K562 (cell line): Measurements from ENCODE around the gene ZNF74. TPM values are rescaled to one million over a fixed set of nuclear protein-coding genes. Genes with fewer than 3 reads are reported as not detected.
A peak's percentile ranks its signal among the peaks of the same experiment; 100 is the strongest.

ENCODE experiments used
- ATAC-seq: fragments of 200-7000 bp; cut with Tn5 transposase; 3 replicates; pipeline ENCODE4 v1.9.1; 2020; ENCODE audit warnings: moderate library complexity
- BruUV-seq: library from RNA; stranded (reverse); fragments of 400-500 nt; replicated peaks from 2 replicates; lab custom pipeline; 2021; lab: Mats Ljungman, UMichigan
- CTCF ChIA-PET: fragments of 300-600 bp; formaldehyde crosslinking; extraction: SDS; loops from one replicate; lab custom pipeline; 2021; ENCODE audit warnings: low intra/inter-chr PET ratio; lab: Yijun Ruan, JAX
- POLR2A ChIA-PET: fragments of 300-600, 350-650 bp; sonication (Branson Sonifier 250); formaldehyde crosslinking; extraction: SDS; loops from one replicate; lab custom pipeline; 2021; ENCODE audit warnings: antibody characterized with exemption, inconsistent platforms; lab: Yijun Ruan, JAX
- DNase-seq, 4 experiments: peaks; one replicate each; pipeline versions ENCODE4 v3.0.0 to v3.0.0-alpha.2; 2011 to 2018; ENCODE audit warnings: low spot score in 3 of 4, mixed read lengths in 3 of 4; ENCODE audit errors: extremely low read depth in 1 of 4
- FAIRE-seq: peaks from 2 replicates; lab custom pipeline; 2011; peaks lifted over from hg19 to GRCh38; lab: Jason Lieb, UNC
- H2AFZ ChIP-seq: 2 replicates; pipeline ENCODE4 v1.6.0; 2011; ENCODE audit warnings: low read depth, low read length, control low read depth, inconsistent platforms
- H3K27ac ChIP-seq: fragments of 200-600 bp; 3 replicates; pipeline ENCODE4 v1.8.0; 2011; ENCODE audit warnings: low read depth, mild to moderate bottlenecking, control low read depth, inconsistent platforms, low read length, moderate library complexity, mixed read lengths; ENCODE audit errors: extremely low read depth
- H3K27me3 ChIP-seq, 2 experiments: fragments of 300-600 bp in 1 of 2; 2 replicates in 1 of 2; 3 replicates in 1 of 2; pipeline versions ENCODE4 v1.6.0 to v1.8.0; 2011; ENCODE audit warnings: inconsistent platforms in 2 of 2, low read length in 2 of 2, mild to moderate bottlenecking in 1 of 2, mixed read lengths in 1 of 2, moderate library complexity in 1 of 2; ENCODE audit not compliant: control insufficient read depth in 2 of 2, insufficient read depth in 2 of 2
- H3K36me3 ChIP-seq: fragments of 300-600 bp; 3 replicates; pipeline ENCODE4 v1.8.0; 2011; ENCODE audit warnings: mild to moderate bottlenecking, low read length, inconsistent platforms; ENCODE audit not compliant: control insufficient read depth, insufficient read depth
- H3K4me1 ChIP-seq, 2 experiments: fragments of 200-600 bp in 1 of 2; replicated peaks in 1 of 2; 2 replicates in 1 of 2; 3 replicates in 1 of 2; pipeline versions ENCODE4 v1.5.1 to v1.8.0; 2011; ENCODE audit warnings: inconsistent platforms in 2 of 2, low read length in 2 of 2, mild to moderate bottlenecking in 1 of 2, mixed read lengths in 1 of 2, moderate library complexity in 1 of 2; ENCODE audit not compliant: control insufficient read depth in 2 of 2, insufficient read depth in 2 of 2
- H3K4me2 ChIP-seq: 2 replicates; pipeline ENCODE4 v1.6.1; 2011; ENCODE audit warnings: low read length, control low read depth, inconsistent platforms, mixed read lengths; ENCODE audit not compliant: insufficient read depth
- H3K4me3 ChIP-seq: fragments of 200-600 bp; sonication (generic), shearing (Covaris generic); 2 replicates; pipeline ENCODE4 v1.5.1; 2016; ENCODE audit warnings: control low read depth, inconsistent platforms
- H3K79me2 ChIP-seq: fragments of 200-600 bp; 3 replicates; pipeline ENCODE4 v1.8.0; 2011; ENCODE audit warnings: low read length, inconsistent platforms; ENCODE audit not compliant: control insufficient read depth, insufficient read depth
- H3K9ac ChIP-seq, 2 experiments: 2 replicates each; pipeline versions ENCODE4 v1.6.0 to v1.6.1; 2011; ENCODE audit warnings: low read depth in 2 of 2, low read length in 2 of 2, control low read depth in 1 of 2, inconsistent platforms in 1 of 2, mild to moderate bottlenecking in 1 of 2, mixed read lengths in 1 of 2; ENCODE audit not compliant: insufficient read depth in 1 of 2
- H3K9me1 ChIP-seq: one replicate; pipeline ENCODE4 v1.6.0; 2011; ENCODE audit warnings: inconsistent platforms, mild to moderate bottlenecking, low read length, moderate library complexity; ENCODE audit not compliant: control insufficient read depth, insufficient read depth
- H3K9me3 ChIP-seq: replicated peaks from 2 replicates; pipeline ENCODE4 v1.5.1; 2011; ENCODE audit warnings: low read depth, low read length, inconsistent platforms; ENCODE audit not compliant: control insufficient read depth, insufficient read depth
- H4K20me1 ChIP-seq: replicated peaks from 2 replicates; pipeline ENCODE4 v1.6.1; 2011; ENCODE audit warnings: low read length, inconsistent platforms, mixed read lengths; ENCODE audit not compliant: control insufficient read depth, insufficient read depth
- GABPB1 ChIP-seq: sonication (generic); formaldehyde crosslinking; IDR thresholded peaks from 2 replicates; pipeline ENCODE4 v1.8.0; 2022; ENCODE audit warnings: mild to moderate bottlenecking, missing genetic modification reagents
- GABPB2 ChIP-seq: fragments of 250-450 bp; sonication (Bioruptor Pico); conservative IDR thresholded peaks from 2 replicates; pipeline ENCODE4 v1.5.1; 2021; ENCODE audit warnings: mild to moderate bottlenecking
- HSF4 ChIP-seq: fragments of 250-450 bp; sonication (Bioruptor Pico); IDR thresholded peaks from 2 replicates; pipeline ENCODE4 v2.1.2; 2022; ENCODE audit warnings: mild to moderate bottlenecking, moderate library complexity, borderline replicate concordance
- IRF2 ChIP-seq: sonication (generic); formaldehyde crosslinking; IDR thresholded peaks from 2 replicates; pipeline ENCODE4 v1.8.1; 2022; ENCODE audit warnings: mild to moderate bottlenecking, missing genetic modification reagents
- MTA1 ChIP-seq: fragments of 450-650 bp; IDR thresholded peaks from 2 replicates; pipeline ENCODE4 v1.6.1; 2017; ENCODE audit warnings: borderline replicate concordance
- MYBL2 ChIP-seq, 2 experiments: fragments of 450-650 bp in 1 of 2; sonication (generic) in 1 of 2; formaldehyde crosslinking in 1 of 2; IDR thresholded peaks; 2 replicates each; pipeline versions ENCODE4 v1.6.1 to v1.8.1; 2017 to 2022; ENCODE audit warnings: borderline replicate concordance in 1 of 2, inconsistent platforms in 1 of 2, low read depth in 1 of 2, mild to moderate bottlenecking in 1 of 2, missing genetic modification reagents in 1 of 2, moderate library complexity in 1 of 2
- NCOA4 ChIP-seq: fragments of 450-650 bp; IDR thresholded peaks from 2 replicates; pipeline ENCODE4 v1.6.1; 2018; ENCODE audit warnings: mild to moderate bottlenecking; ENCODE audit not compliant: partially characterized antibody
- NR3C1 ChIP-seq: sonication (generic); formaldehyde crosslinking; IDR thresholded peaks from 2 replicates; pipeline ENCODE4 v1.8.1; 2022; ENCODE audit warnings: missing genetic modification reagents
- SMARCB1 ChIP-seq: IDR thresholded peaks from 2 replicates; pipeline ENCODE4 v1.6.1; 2011; ENCODE audit warnings: improper control_type of control experiment, low read depth; ENCODE audit not compliant: insufficient read length
- ZC3H4 ChIP-seq: sonication (generic); formaldehyde crosslinking; IDR thresholded peaks from 2 replicates; pipeline ENCODE4 v1.9.0; 2021; ENCODE audit warnings: missing genetic modification reagents, borderline replicate concordance
- ZNF143 ChIP-seq: sonication (generic); formaldehyde crosslinking; IDR thresholded peaks from 2 replicates; pipeline ENCODE4 v1.9.0; 2022; ENCODE audit warnings: mild to moderate bottlenecking, missing genetic modification reagents
- ZNF431 ChIP-seq: sonication (generic); formaldehyde crosslinking; IDR thresholded peaks from 2 replicates; pipeline ENCODE4 v1.8.0; 2022; ENCODE audit warnings: mild to moderate bottlenecking, missing genetic modification reagents
- WGBS: fragments of 100-300 bp; shearing (Covaris generic); methylation state at CpG from one replicate; pipeline ENCODE4 v1.1.6; 2016; ENCODE audit warnings: low coverage, mixed read lengths; ENCODE audit not compliant: insufficient coverage; ENCODE audit errors: missing lambda C conversion rate; 5-methylcytosine and 5-hydroxymethylcytosine counted together
- in situ Hi-C: fragments of 300-500 bp; cut with MboI; formaldehyde crosslinking; loops from 4 replicates; pipeline ENCODE4 v1.15.0; 2018; ENCODE audit warnings: inconsistent platforms, mixed read lengths
- intact Hi-C: fragments of 100-400 bp; cut with micrococcal nuclease; formaldehyde crosslinking; loops from 2 replicates; pipeline ENCODE4 v1.14.2; 2022
- polyA plus RNA-seq, 8 experiments: library from polyadenylated mRNA; depleted of rRNA in 4 of 8; stranded (reverse) in 5 of 8; unstranded in 3 of 8; fragments of >200 nt; fragmentation: Nextera tagmentation in 2 of 8; fragmentation: Illumina TruSeq in 1 of 8; extraction: Ambion mirVana in 2 of 8; extraction: Trizol in 1 of 8; gene quantifications; 2 replicates each; pipeline versions ENCODE4 v1.2.1 to v1.2.3, GENCODE V29; 2011 to 2014; ENCODE audit warnings: inconsistent platforms in 1 of 8, missing spikeins in 1 of 8
- total RNA-seq, 7 experiments: library from RNA; depleted of rRNA in 6 of 7; stranded (reverse); fragments of >200 nt in 6 of 7; fragmentation: Illumina TruSeq in 2 of 7; extraction: Trizol in 2 of 7; gene quantifications; 2 replicates each; pipeline versions ENCODE4 v1.2.1 to v1.2.3, GENCODE V29; 2011 to 2021; ENCODE audit warnings: low replicate concordance in 1 of 7
- TF ChIP-seq, protein P1 (sequence below): sonication (generic); formaldehyde crosslinking; IDR thresholded peaks from 2 replicates; pipeline ENCODE4 v1.8.1; 2023; ENCODE audit warnings: mild to moderate bottlenecking, missing genetic modification reagents
- TF ChIP-seq, protein P2 (sequence below): sonication (generic); formaldehyde crosslinking; IDR thresholded peaks from 2 replicates; pipeline ENCODE4 v1.9.0; 2022; ENCODE audit warnings: mild to moderate bottlenecking, missing genetic modification reagents
- TF ChIP-seq, protein P3 (sequence below): sonication (generic); formaldehyde crosslinking; IDR thresholded peaks from 2 replicates; pipeline ENCODE4 v1.8.0; 2022; ENCODE audit warnings: mild to moderate bottlenecking, missing genetic modification reagents
- TF ChIP-seq, protein P4 (sequence below): fragments of 250-450 bp; sonication (Bioruptor Pico); IDR thresholded peaks from 2 replicates; pipeline ENCODE4 v1.9.0; 2021; ENCODE audit warnings: mild to moderate bottlenecking, inconsistent platforms

Gene ZNF74
- total and polyA plus RNA-seq, 9 of the 15 experiments (the other 6 are each of a cell fraction or from before 2014, with no cell fraction given), result 2.4 to 53.5 (median 31.5) TPM

DNA sequence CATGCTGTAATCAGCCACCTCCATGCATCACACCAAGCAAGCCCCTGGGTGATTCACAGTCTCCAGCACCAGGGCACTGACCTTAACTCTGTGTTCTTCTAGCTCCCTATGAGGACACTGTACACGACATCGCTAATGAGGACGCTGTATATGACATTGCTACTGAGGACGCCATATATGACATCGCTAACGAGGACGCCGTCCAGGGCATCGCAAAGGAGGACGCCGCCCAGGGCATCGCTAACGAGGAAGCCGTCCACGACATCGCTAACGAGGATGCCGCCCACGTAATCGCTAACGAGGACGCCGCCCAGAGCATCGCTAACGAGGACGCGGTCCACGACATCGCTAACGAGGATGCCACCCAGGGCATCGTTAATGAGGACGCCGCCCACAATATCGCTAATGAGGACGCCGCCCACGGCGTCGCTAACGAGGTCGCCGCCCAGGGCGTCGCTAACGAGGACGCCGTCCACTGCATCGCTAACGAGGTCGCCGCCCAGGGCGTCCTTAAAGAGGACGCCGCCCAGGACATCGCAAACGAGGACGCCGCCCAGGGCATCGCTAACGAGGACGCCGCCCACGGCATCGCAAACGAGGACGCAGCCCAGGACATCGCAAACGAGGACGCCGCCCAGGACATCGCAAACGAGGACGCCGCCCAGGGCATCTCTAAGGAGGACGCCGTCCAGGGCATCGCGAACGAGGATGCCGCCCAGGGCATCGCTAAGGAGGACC lies 39.5 kb upstream of the ZNF74 start:
- peaks cover 0 to 11% of the 10 kb centered on the region in 2 experiments; a peak in 1 of 5 replicates for H3K4me1 ChIP-seq
- H3K4me2 ChIP-seq, result no peak overlapping the region
- POLR2A ChIA-PET, result no interaction called here
- H3K27me3 ChIP-seq, result peaks cover 2 to 9% of the 10 kb centered on the region in 2 experiments; a peak in 1 of 5 replicates
- no TSS peak for BruUV-seq
- no peak overlapping the region for H3K9ac ChIP-seq
- no peak overlapping the region for H3K27ac ChIP-seq
- CTCF ChIA-PET, result no interaction called here
- H4K20me1 ChIP-seq, result no peaks in the 10 kb centered on the region
- in situ Hi-C loops, result no loop called here
- FAIRE-seq (no peak), ATAC-seq (no peak), DNase-seq (peak in 1 of 4 experiments; percentile 1)
- intact Hi-C loops, result no loop called here
- H3K9me3 ChIP-seq, result peaks cover 15% of the 10 kb centered on the region
- H2AFZ ChIP-seq, result no peak overlapping the region
- H3K79me2 ChIP-seq, result no peaks in the 10 kb centered on the region
- 78% methylated on average over 79 of the region's 81 CpGs for WGBS
- no peaks in the 10 kb centered on the region for H3K9me1 ChIP-seq
- H3K4me3 ChIP-seq, result no peak overlapping the region
- H3K36me3 ChIP-seq, result no peaks in the 10 kb centered on the region
- TF ChIP-seq, protein P1, sequence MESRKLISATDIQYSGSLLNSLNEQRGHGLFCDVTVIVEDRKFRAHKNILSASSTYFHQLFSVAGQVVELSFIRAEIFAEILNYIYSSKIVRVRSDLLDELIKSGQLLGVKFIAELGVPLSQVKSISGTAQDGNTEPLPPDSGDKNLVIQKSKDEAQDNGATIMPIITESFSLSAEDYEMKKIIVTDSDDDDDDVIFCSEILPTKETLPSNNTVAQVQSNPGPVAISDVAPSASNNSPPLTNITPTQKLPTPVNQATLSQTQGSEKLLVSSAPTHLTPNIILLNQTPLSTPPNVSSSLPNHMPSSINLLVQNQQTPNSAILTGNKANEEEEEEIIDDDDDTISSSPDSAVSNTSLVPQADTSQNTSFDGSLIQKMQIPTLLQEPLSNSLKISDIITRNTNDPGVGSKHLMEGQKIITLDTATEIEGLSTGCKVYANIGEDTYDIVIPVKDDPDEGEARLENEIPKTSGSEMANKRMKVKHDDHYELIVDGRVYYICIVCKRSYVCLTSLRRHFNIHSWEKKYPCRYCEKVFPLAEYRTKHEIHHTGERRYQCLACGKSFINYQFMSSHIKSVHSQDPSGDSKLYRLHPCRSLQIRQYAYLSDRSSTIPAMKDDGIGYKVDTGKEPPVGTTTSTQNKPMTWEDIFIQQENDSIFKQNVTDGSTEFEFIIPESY (CRISPR knock-in tag), result peak; percentile 73; the same call in 1 of the 2 replicates
- 0 out of 2 replicates have a peak, but pooled peaks have one; percentile 41 for TF ChIP-seq NR3C1
- peak; percentile 77; the same call in 1 of the 2 replicates for TF ChIP-seq IRF2 (CRISPR knock-in tag)
- no peak for TF ChIP-seq GABPB2
- peak; percentile 41; the same call in 1 of the 2 replicates for TF ChIP-seq ZNF143 (CRISPR knock-in tag)
- no peak for TF ChIP-seq NCOA4
- no peak; the same call in 1 of the 2 replicates for TF ChIP-seq ZC3H4 (CRISPR knock-in tag)
- TF ChIP-seq, protein P2, sequence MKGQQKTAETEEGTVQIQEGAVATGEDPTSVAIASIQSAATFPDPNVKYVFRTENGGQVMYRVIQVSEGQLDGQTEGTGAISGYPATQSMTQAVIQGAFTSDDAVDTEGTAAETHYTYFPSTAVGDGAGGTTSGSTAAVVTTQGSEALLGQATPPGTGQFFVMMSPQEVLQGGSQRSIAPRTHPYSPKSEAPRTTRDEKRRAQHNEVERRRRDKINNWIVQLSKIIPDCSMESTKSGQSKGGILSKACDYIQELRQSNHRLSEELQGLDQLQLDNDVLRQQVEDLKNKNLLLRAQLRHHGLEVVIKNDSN (CRISPR knock-in tag), result peak; percentile 43
- TF ChIP-seq, protein P3, sequence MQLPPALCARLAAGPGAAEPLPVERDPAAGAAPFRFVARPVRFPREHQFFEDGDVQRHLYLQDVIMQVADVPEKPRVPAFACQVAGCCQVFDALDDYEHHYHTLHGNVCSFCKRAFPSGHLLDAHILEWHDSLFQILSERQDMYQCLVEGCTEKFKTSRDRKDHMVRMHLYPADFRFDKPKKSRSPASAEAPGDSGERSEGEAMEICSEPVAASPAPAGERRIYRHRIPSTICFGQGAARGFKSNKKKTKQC, result peak; percentile 32; the same call in 1 of the 2 replicates
- no peak for TF ChIP-seq SMARCB1
- TF ChIP-seq HSF4, result no peak
- TF ChIP-seq GABPB1, result no peak
- no peak for TF ChIP-seq MTA1
- no peak for TF ChIP-seq ZNF431 (CRISPR knock-in tag)
- TF ChIP-seq MYBL2 (IDR thresholded peaks at IDR 0.05; ENCODE audit: low read depth), result no peak
- peak; percentile 76 for TF ChIP-seq MYBL2 (CRISPR knock-in tag; IDR thresholded peaks at IDR 0.05; ENCODE audit: borderline replicate concordance)
- TF ChIP-seq, protein P4, sequence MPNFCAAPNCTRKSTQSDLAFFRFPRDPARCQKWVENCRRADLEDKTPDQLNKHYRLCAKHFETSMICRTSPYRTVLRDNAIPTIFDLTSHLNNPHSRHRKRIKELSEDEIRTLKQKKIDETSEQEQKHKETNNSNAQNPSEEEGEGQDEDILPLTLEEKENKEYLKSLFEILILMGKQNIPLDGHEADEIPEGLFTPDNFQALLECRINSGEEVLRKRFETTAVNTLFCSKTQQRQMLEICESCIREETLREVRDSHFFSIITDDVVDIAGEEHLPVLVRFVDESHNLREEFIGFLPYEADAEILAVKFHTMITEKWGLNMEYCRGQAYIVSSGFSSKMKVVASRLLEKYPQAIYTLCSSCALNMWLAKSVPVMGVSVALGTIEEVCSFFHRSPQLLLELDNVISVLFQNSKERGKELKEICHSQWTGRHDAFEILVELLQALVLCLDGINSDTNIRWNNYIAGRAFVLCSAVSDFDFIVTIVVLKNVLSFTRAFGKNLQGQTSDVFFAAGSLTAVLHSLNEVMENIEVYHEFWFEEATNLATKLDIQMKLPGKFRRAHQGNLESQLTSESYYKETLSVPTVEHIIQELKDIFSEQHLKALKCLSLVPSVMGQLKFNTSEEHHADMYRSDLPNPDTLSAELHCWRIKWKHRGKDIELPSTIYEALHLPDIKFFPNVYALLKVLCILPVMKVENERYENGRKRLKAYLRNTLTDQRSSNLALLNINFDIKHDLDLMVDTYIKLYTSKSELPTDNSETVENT, result peak; percentile 33; the same call in 1 of the 2 replicates
